ENCODE results near the gene GNAS.

The GNAS gene

GRCh38 chr20:58884966-58885365 is 32.5 kb downstream of the GNAS start:
- TF ChIP-seq PAX5 (IDR thresholded peaks at IDR 0.05; ENCODE audit: insufficient read depth, low read length, severe bottlenecking) (no peak), POLR2AphosphoS5 (IDR thresholded peaks at IDR 0.05; ENCODE audit: low read depth, low read length) (no peak), TAF1 (IDR thresholded peaks at IDR 0.05; ENCODE audit: low read depth, low read length) (no peak), SPI1 (IDR thresholded peaks at IDR 0.05; ENCODE audit: low read depth, low read length) (no peak), POU2F2 (IDR thresholded peaks at IDR 0.05; ENCODE audit: low read depth, low read length) (no peak), POLR2A (IDR thresholded peaks at IDR 0.05; ENCODE audit: low read depth, low read length) (no peak)
- DNase-seq (ENCODE audit: insufficient read length, low spot score) = no peak
- FAIRE-seq = no peak

- TF ChIP-seq POU2F2 (IDR thresholded peaks at IDR 0.05; ENCODE audit: low read depth, low read length) = no peak
- TF ChIP-seq SPI1 (IDR thresholded peaks at IDR 0.05; ENCODE audit: low read depth, low read length) = no peak
- no peak for TF ChIP-seq PAX5 (IDR thresholded peaks at IDR 0.05; ENCODE audit: insufficient read depth, low read length, severe bottlenecking)
- TF ChIP-seq POLR2A (IDR thresholded peaks at IDR 0.05; ENCODE audit: low read depth, low read length) = no peak
- no peak for TF ChIP-seq POLR2AphosphoS5 (IDR thresholded peaks at IDR 0.05; ENCODE audit: low read depth, low read length)
- TF ChIP-seq TAF1 (IDR thresholded peaks at IDR 0.05; ENCODE audit: low read depth, low read length) = no peak
- FAIRE-seq (no peak), DNase-seq (ENCODE audit: insufficient read length, low spot score) (no peak)
These were observed 34.0 kb downstream of the GNAS start for GRCh38 chr20:58886546-58886945.

GRCh38 chr20:58888103-58888502 is 35.6 kb downstream of the GNAS start:
- DNase-seq (ENCODE audit: insufficient read length, low spot score) = no peak
- no peak for FAIRE-seq
- TF ChIP-seq POLR2A (IDR thresholded peaks at IDR 0.05; ENCODE audit: low read depth, low read length) = no peak
- no peak for TF ChIP-seq PAX5 (IDR thresholded peaks at IDR 0.05; ENCODE audit: insufficient read depth, low read length, severe bottlenecking)
- no peak for TF ChIP-seq POU2F2 (IDR thresholded peaks at IDR 0.05; ENCODE audit: low read depth, low read length)
- TF ChIP-seq TAF1 (IDR thresholded peaks at IDR 0.05; ENCODE audit: low read depth, low read length) = no peak
- TF ChIP-seq SPI1 (IDR thresholded peaks at IDR 0.05; ENCODE audit: low read depth, low read length) = no peak
- TF ChIP-seq POLR2AphosphoS5 (IDR thresholded peaks at IDR 0.05; ENCODE audit: low read depth, low read length) = no peak

GRCh38 chr20:58888521-58889333 is 36.2 kb downstream of the GNAS start:
- peak; percentile 97 for TF ChIP-seq POLR2AphosphoS5 (IDR thresholded peaks at IDR 0.05; ENCODE audit: low read depth, low read length)
- TF ChIP-seq POU2F2 (IDR thresholded peaks at IDR 0.05; ENCODE audit: low read depth, low read length) = peak; percentile 79; the same call in 1 of the 2 replicates
- no peak for TF ChIP-seq PAX5 (IDR thresholded peaks at IDR 0.05; ENCODE audit: insufficient read depth, low read length, severe bottlenecking)
- no peak for TF ChIP-seq SPI1 (IDR thresholded peaks at IDR 0.05; ENCODE audit: low read depth, low read length)
- TF ChIP-seq POLR2A (IDR thresholded peaks at IDR 0.05; ENCODE audit: low read depth, low read length) = peak; percentile 98
- peak; percentile 95 for TF ChIP-seq TAF1 (IDR thresholded peaks at IDR 0.05; ENCODE audit: low read depth, low read length)
- FAIRE-seq = peak; percentile 47
- DNase-seq (ENCODE audit: insufficient read length, low spot score) = peak; percentile 71

GRCh38 chr20:58889334-58889760 is 36.8 kb downstream of the GNAS start:
- no peak for FAIRE-seq
- TF ChIP-seq POLR2AphosphoS5 (IDR thresholded peaks at IDR 0.05; ENCODE audit: low read depth, low read length) (no peak), POU2F2 (IDR thresholded peaks at IDR 0.05; ENCODE audit: low read depth, low read length) (no peak), PAX5 (IDR thresholded peaks at IDR 0.05; ENCODE audit: insufficient read depth, low read length, severe bottlenecking) (no peak), TAF1 (IDR thresholded peaks at IDR 0.05; ENCODE audit: low read depth, low read length) (no peak), SPI1 (IDR thresholded peaks at IDR 0.05; ENCODE audit: low read depth, low read length) (no peak), POLR2A (IDR thresholded peaks at IDR 0.05; ENCODE audit: low read depth, low read length) (no peak)
- no peak for DNase-seq (ENCODE audit: insufficient read length, low spot score)

- DNase-seq (ENCODE audit: insufficient read length, low spot score) (no peak), FAIRE-seq (no peak)
- TF ChIP-seq SPI1 (IDR thresholded peaks at IDR 0.05; ENCODE audit: low read depth, low read length) = no peak
- no peak for TF ChIP-seq PAX5 (IDR thresholded peaks at IDR 0.05; ENCODE audit: insufficient read depth, low read length, severe bottlenecking)
- no peak for TF ChIP-seq POLR2A (IDR thresholded peaks at IDR 0.05; ENCODE audit: low read depth, low read length)
- no peak for TF ChIP-seq TAF1 (IDR thresholded peaks at IDR 0.05; ENCODE audit: low read depth, low read length)
- no peak for TF ChIP-seq POLR2AphosphoS5 (IDR thresholded peaks at IDR 0.05; ENCODE audit: low read depth, low read length)
- no peak for TF ChIP-seq POU2F2 (IDR thresholded peaks at IDR 0.05; ENCODE audit: low read depth, low read length)
These were observed 37.4 kb downstream of the GNAS start for GRCh38 chr20:58889798-58890517.

- no peak for TF ChIP-seq SPI1 (IDR thresholded peaks at IDR 0.05; ENCODE audit: low read depth, low read length)
- TF ChIP-seq PAX5 (IDR thresholded peaks at IDR 0.05; ENCODE audit: insufficient read depth, low read length, severe bottlenecking) = no peak
- no peak; the same call in 1 of the 2 replicates for TF ChIP-seq TAF1 (IDR thresholded peaks at IDR 0.05; ENCODE audit: low read depth, low read length)
- TF ChIP-seq POU2F2 (IDR thresholded peaks at IDR 0.05; ENCODE audit: low read depth, low read length) = no peak
- 0 out of 2 replicates have a peak, but pooled peaks have one; percentile 29 for TF ChIP-seq POLR2AphosphoS5 (IDR thresholded peaks at IDR 0.05; ENCODE audit: low read depth, low read length)
- peak; percentile 35 for DNase-seq (ENCODE audit: insufficient read length, low spot score)
These were observed 38.1 kb downstream of the GNAS start for GRCh38 chr20:58890518-58891085.

GRCh38 chr20:58891086-58891717 is 38.7 kb downstream of the GNAS start:
- no peak for TF ChIP-seq POU2F2 (IDR thresholded peaks at IDR 0.05; ENCODE audit: low read depth, low read length)
- TF ChIP-seq POLR2A (IDR thresholded peaks at IDR 0.05; ENCODE audit: low read depth, low read length) = peak; percentile 37
- TF ChIP-seq POLR2AphosphoS5 (IDR thresholded peaks at IDR 0.05; ENCODE audit: low read depth, low read length) = peak; percentile 55; the same call in 1 of the 2 replicates
- FAIRE-seq = no peak
- peak; percentile 61 for DNase-seq (ENCODE audit: insufficient read length, low spot score)

More at GRCh38 chr20:58890518-58891085, 38.1 kb downstream of the GNAS start:
- peak; percentile 63 for FAIRE-seq

Measured in GM12891 (cell line).